K562 treated with DMSO at 1 percent for 24 hours (cell line): ENCODE measurements around the gene RSF1. TPM values are rescaled to one million over a fixed set of nuclear protein-coding genes. Genes with fewer than 3 reads are reported as not detected.

Experiments used
- total RNA-seq: library from RNA; unstranded; fragments of 300-600 nt; gene quantifications from 2 replicates; pipeline ENCODE4 v1.2.3, GENCODE V29; 2022; ENCODE audit warnings: low read depth; ENCODE audit not compliant: insufficient read depth

The RSF1 gene, protein sequence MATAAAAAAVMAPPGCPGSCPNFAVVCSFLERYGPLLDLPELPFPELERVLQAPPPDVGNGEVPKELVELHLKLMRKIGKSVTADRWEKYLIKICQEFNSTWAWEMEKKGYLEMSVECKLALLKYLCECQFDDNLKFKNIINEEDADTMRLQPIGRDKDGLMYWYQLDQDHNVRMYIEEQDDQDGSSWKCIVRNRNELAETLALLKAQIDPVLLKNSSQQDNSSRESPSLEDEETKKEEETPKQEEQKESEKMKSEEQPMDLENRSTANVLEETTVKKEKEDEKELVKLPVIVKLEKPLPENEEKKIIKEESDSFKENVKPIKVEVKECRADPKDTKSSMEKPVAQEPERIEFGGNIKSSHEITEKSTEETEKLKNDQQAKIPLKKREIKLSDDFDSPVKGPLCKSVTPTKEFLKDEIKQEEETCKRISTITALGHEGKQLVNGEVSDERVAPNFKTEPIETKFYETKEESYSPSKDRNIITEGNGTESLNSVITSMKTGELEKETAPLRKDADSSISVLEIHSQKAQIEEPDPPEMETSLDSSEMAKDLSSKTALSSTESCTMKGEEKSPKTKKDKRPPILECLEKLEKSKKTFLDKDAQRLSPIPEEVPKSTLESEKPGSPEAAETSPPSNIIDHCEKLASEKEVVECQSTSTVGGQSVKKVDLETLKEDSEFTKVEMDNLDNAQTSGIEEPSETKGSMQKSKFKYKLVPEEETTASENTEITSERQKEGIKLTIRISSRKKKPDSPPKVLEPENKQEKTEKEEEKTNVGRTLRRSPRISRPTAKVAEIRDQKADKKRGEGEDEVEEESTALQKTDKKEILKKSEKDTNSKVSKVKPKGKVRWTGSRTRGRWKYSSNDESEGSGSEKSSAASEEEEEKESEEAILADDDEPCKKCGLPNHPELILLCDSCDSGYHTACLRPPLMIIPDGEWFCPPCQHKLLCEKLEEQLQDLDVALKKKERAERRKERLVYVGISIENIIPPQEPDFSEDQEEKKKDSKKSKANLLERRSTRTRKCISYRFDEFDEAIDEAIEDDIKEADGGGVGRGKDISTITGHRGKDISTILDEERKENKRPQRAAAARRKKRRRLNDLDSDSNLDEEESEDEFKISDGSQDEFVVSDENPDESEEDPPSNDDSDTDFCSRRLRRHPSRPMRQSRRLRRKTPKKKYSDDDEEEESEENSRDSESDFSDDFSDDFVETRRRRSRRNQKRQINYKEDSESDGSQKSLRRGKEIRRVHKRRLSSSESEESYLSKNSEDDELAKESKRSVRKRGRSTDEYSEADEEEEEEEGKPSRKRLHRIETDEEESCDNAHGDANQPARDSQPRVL (N-terminal part only)
- total RNA-seq: 35.9 and 37.0 TPM in 2 replicates

GRCh38 chr11:77820565-77821348, at the start of gene RSF1, which contains the start of gene AAMDC:
RSF1 (minus strand) TSS chr11:77820722; CDS start chr11:77820714, 8 bp downstream.
AAMDC (plus strand) TSS chr11:77821144; CDS start chr11:77842497, 21,353 bp downstream.

DNA sequence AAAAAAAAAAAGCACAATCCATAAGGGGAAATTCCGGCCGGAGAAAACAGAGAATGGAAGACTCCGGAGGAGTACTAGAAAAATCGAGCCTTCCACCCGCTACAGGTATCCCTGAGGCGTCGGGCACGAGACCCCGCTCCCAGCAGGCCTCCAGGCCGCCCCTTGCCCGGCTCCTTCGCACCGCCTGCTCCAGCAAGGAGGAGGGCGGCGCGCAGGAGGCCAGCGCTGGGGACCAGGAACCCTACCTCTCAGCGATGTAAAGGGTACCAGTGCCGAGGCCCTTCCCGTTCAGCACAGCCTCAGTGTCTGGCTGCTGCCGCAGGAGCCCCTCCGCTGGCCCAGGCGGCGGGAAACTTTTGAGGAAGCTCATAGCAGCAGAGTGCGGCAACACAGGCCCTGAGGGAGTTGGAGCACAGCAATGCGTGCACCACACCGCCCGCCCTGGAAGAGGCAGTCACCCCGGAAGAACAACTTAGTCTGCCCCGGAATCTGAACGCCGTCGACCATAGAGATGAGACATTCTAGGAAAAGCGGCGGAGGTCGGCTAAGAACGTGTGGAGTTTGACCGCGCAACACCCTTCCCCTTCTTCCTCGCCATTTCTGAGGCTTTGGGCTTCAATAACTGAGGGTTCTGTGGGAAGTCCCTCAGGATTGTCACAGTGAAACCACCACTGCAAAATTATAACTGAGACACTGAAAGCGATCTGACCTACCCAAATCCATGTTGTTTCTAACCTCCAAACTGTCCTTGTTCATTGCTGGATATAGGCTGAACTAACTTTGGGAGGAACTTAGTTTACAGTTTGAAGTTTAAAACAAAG, 183.0 kb downstream of the RSF1 start, which contains the start of gene CLNS1A:
CLNS1A (minus strand) TSS at position 450 of the 821 bp plus-strand sequence; CDS start at position 370, 80 bp downstream.

Other genes with a start within 250 kb of the RSF1 start
- gene AQP11, start 230.8 kb downstream of the RSF1 start, total RNA-seq: 2.3 and 2.5 TPM in 2 replicates
- 97.7 and 108 TPM in 2 replicates for gene CLNS1A, start 182.9 kb downstream of the RSF1 start, total RNA-seq
- 63.1 and 84.7 TPM in 2 replicates for gene AAMDC, start 422 bp upstream of the RSF1 start, total RNA-seq
- gene INTS4, start 173.9 kb upstream of the RSF1 start, total RNA-seq: 26.4 and 26.9 TPM in 2 replicates
- gene KCTD14, start 202.6 kb upstream of the RSF1 start, total RNA-seq: 0.54 TPM in 1 of 2 replicates, not detected in the other
- gene THRSP, start 243.1 kb upstream of the RSF1 start, total RNA-seq: 1.5 and 1.6 TPM in 2 replicates